H1 (cell line): ENCODE results near the gene PHLDA1. TPM values are rescaled to one million over a fixed set of nuclear protein-coding genes. Genes with fewer than 3 reads are reported as not detected.

Experiments used
- KDM5A ChIP-seq: fragments of 200-600 bp; IDR thresholded peaks from 2 replicates; pipeline ENCODE4 v1.7.1; 2012; ENCODE audit warnings: mild to moderate bottlenecking, low read length, inconsistent platforms, mixed read lengths
- SAP30 ChIP-seq: fragments of 300-600 bp; sonication (generic); IDR thresholded peaks from 2 replicates; pipeline ENCODE4 v1.7.1; 2012; ENCODE audit warnings: low read length, moderate library complexity, mild to moderate bottlenecking, inconsistent platforms; ENCODE audit not compliant: insufficient read depth, insufficient replicate concordance
- polyA plus RNA-seq, 7 experiments: library from polyadenylated mRNA; depleted of rRNA in 3 of 7; stranded (reverse) in 5 of 7; unstranded in 2 of 7; fragments of >200 nt in 5 of 7; fragments of 200-250 nt in 2 of 7; gene quantifications; 1 replicate in 5 of 7; 2 replicates in 1 of 7; 4 replicates in 1 of 7; pipeline versions ENCODE4 v1.2.1 to v1.2.3, GENCODE V29; 2011 to 2013; ENCODE audit warnings: missing spikeins in 2 of 7, mixed read lengths in 2 of 7
- total RNA-seq: library from RNA; stranded (reverse); fragmentation: NEBNext Ultra II Directional; extraction: Animal tissue kit (Norgen Biotek cat#: 25700); gene quantifications from 2 replicates; pipeline ENCODE4 v1.2.1, GENCODE V29; 2021
- TF ChIP-seq, protein P1 (sequence below): IDR thresholded peaks from 2 replicates; pipeline ENCODE4 v1.6.1; 2012; ENCODE audit warnings: inconsistent platforms

Gene PHLDA1
- total and polyA plus RNA-seq, 2 of the 8 experiments (the other 6 are each of a cell fraction or from before 2014, with no cell fraction given), result 18.9 to 19.4 TPM

DNA sequence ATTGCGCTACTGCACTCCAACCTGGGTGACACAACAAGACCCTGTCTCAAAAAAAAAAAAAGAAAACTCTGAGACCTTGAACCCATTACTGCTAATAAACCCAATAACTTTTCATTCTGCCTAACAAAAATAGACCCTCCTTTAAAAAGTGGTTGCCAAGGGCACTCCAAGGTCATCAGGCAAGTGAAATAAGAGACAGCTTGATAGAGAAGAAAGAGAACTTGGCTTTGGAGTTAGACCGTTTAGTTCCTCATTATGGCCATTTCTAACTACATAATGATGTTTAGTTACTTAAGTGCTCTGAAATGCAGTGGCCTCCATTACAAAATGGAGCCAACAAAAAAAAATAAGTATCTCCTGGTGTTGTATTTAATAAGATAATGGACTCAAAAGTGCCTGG, 55.9 kb downstream of the PHLDA1 start (continued):
- TF ChIP-seq, protein P1, sequence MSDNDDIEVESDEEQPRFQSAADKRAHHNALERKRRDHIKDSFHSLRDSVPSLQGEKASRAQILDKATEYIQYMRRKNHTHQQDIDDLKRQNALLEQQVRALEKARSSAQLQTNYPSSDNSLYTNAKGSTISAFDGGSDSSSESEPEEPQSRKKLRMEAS, result no peak
- TF ChIP-seq SAP30, result no peak
- TF ChIP-seq KDM5A, result no peak

Other genes starting within 250 kb of the PHLDA1 start
- 1,114 and 1,159 TPM in 2 replicates for gene NAP1L1, start 52.9 kb upstream of the PHLDA1 start, total RNA-seq
- gene NAP1L1, start 52.9 kb upstream of the PHLDA1 start, polyA plus RNA-seq (2011; rRNA removed), result 145 and 202 TPM in 2 replicates